ENCODE results near the gene SENP1. TPM values are rescaled to one million over a fixed set of nuclear protein-coding genes. Genes with fewer than 3 reads are reported as not detected.

The SENP1 gene
- total RNA-seq, 2 experiments from 2014 or later = 41.3 to 54.8 TPM

DNA sequence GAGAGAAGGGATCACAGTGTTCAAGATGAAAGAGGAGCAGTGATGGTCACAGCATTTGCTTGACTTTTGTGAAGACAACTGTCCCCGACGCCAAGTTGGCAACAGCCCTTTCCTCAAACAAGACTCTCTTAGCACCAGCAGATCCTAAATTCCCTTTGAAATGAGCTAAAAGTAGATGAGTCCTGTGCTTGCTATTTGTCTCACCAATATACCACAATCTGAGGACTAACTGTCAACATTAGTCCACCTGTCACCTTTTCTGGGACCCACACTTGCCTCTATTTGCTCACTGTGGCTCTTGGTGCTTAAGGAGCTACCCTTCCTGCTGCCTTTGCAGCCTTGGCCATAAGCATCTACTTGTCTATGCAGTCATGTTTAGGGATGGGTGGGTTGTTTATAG, 54.2 kb downstream of the SENP1 start:
- no peaks in the 10 kb centered on the region for H3K27me3 Mint-ChIP-seq
- H3K27ac Mint-ChIP-seq = no peak overlapping the region
- H3K4me3 Mint-ChIP-seq = no peak overlapping the region
- H3K9me3 Mint-ChIP-seq (ENCODE audit: low read depth) = no peaks in the 10 kb centered on the region
- peaks cover 6% of the 10 kb centered on the region for H3K4me1 Mint-ChIP-seq
- ATAC-seq (no peak), DNase-seq (no peak)
- CTCF ChIA-PET = interaction anchor here (0.7 to 1.4 kb wide), 4 partner anchors 10 to 138 kb away, joined by 3 to 5 read pairs (median 3); no protein-coding TSS in a partner anchor
- H3K36me3 Mint-ChIP-seq = peaks cover 28% of the 10 kb centered on the region

DNA sequence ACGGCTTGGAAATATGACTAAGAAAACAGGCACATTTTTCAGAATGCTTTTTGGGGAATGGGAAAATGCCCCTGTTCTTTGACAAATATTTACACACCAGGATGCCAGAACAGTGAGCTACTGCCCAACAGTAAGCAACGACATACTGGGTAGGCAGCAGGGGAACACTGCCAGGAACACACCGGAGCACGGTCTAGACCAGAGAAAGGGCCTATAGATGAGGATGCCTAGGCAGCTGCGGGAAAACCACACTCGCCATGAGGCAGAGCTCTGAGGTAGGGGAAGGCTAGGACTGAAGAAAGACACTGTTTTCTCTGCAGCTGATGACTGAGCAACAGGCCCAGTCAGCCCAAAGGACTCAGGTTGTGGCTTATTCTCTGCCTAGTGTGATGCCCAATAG, 55.7 kb downstream of the SENP1 start:
- ATAC-seq = no peak
- CTCF ChIA-PET = interaction anchor here (1.4 kb wide), 1 partner anchor 116 kb away, joined by 3 read pairs; no protein-coding TSS in a partner anchor

DNA sequence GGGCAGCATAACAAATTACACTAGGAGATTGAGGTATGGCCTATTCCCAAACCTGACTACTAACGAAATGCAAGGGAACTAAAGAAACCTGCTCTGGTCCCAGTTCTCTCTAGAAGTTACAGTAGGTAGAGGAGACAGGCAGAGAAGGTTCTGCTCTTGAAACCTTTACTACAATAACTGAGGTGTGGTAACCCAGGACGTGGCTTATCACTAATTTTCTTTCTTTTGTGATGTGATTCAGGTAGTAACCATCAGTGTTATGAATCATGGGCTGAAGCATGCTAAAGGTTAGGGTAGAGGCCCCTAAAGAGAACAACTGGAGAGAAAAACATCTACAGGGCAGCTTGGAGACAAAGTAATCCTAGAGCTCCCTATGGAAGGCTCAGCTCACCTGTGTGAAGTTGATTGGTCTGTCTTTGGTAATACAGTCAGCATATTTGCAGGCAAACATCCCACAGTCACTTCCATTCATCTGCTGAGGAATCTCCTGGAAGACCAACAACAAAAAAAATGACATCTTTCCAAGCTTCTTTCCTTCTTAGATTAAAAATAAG, 59.8 kb downstream of the SENP1 start:
- no peaks in the 10 kb centered on the region for H3K27me3 Mint-ChIP-seq
- no peaks in the 10 kb centered on the region for H3K9me3 Mint-ChIP-seq (ENCODE audit: low read depth)
- DNase-seq (no peak), ATAC-seq (no peak)
- CTCF ChIA-PET = interaction anchor here (1.3 kb wide), 1 partner anchor 119 kb away, joined by 3 read pairs; no protein-coding TSS in a partner anchor
- H3K27ac Mint-ChIP-seq = no peak overlapping the region
- H3K36me3 Mint-ChIP-seq = peaks cover 51% of the 10 kb centered on the region
- H3K4me3 Mint-ChIP-seq = no peak overlapping the region
- H3K4me1 Mint-ChIP-seq = no peaks in the 10 kb centered on the region

More for the DNA sequence above, 55.7 kb downstream of the SENP1 start:
- H3K4me1 Mint-ChIP-seq = peaks cover 6% of the 10 kb centered on the region
- DNase-seq = no peak
- H3K36me3 Mint-ChIP-seq = peaks cover 40% of the 10 kb centered on the region
- H3K27me3 Mint-ChIP-seq = no peaks in the 10 kb centered on the region
- no peak overlapping the region for H3K4me3 Mint-ChIP-seq
- no peaks in the 10 kb centered on the region for H3K9me3 Mint-ChIP-seq (ENCODE audit: low read depth)
- H3K27ac Mint-ChIP-seq = no peak overlapping the region

DNA sequence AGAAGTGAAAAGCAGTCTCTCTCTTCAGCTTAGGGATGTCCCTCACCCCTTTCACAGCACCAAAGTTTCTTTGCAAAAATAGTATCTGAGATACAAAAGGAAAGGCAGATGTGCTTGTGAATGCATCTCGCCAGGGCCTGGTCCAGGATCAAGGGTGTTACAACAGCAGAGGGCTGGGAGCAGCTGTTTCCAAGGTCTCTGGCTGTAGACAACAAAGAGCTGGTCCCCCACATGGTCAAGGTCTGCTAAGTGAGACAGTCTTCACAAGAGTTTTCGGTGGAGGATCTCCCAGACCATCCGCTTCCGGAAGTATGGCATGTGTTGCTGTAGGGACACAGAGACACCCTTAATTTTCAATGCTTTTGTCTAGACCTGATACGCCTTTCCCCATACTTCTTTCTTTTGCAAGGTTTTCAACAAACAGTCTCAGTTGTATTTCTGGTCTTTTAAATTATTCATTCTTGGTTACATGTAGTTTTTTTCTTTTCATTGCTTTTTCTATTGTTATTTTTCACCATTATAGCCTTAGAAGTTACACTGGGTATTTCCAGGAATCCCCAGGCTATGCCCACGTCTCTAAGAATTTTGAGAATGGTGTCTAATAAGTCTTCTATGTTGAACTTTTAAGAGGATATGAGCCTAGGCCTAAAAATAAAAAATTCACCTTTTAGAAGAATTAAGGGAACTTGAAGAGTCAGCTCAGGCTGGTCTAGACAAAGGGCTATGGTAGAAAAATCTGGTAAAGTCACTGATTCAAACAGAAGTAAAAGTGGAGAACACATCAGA, 60.6 kb downstream of the SENP1 start:
- no peak for DNase-seq
- H3K4me3 Mint-ChIP-seq = no peak overlapping the region
- H3K27me3 Mint-ChIP-seq = no peaks in the 10 kb centered on the region
- no peak overlapping the region for H3K27ac Mint-ChIP-seq
- CTCF ChIA-PET = no interaction called here
- no peaks in the 10 kb centered on the region for H3K9me3 Mint-ChIP-seq (ENCODE audit: low read depth)
- peaks cover 51% of the 10 kb centered on the region for H3K36me3 Mint-ChIP-seq
- ATAC-seq = no peak
- no peaks in the 10 kb centered on the region for H3K4me1 Mint-ChIP-seq

DNA sequence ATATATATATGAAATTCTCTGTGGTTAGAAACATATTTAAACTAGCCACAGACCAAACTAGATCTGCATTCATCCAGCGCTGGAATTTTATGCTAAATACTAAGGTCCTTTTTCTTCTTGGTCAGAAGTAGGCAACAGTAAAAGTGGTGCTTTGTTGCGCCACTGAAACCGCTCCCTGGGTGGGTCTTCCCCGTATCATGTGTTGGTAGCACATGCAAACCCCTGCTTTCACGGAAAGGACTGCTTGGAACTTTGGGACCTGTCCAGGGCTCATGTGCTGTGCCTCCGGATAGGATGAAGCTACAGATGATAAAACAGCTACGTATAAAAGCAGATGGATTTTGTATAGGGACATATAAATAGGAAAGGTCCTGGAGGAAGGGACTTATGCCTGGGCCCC, 61.5 kb downstream of the SENP1 start:
- DNase-seq = no peak
- H3K4me3 Mint-ChIP-seq = no peak overlapping the region
- no peaks in the 10 kb centered on the region for H3K27me3 Mint-ChIP-seq
- CTCF ChIA-PET = interaction anchor here (1.1 to 1.5 kb wide), 2 partner anchors 9 kb away, joined by 3 read pairs; no protein-coding TSS in a partner anchor
- H3K9me3 Mint-ChIP-seq (ENCODE audit: low read depth) = no peaks in the 10 kb centered on the region
- H3K4me1 Mint-ChIP-seq = no peaks in the 10 kb centered on the region
- H3K36me3 Mint-ChIP-seq = peaks cover 46% of the 10 kb centered on the region
- no peak for ATAC-seq
- no peak overlapping the region for H3K27ac Mint-ChIP-seq

DNA sequence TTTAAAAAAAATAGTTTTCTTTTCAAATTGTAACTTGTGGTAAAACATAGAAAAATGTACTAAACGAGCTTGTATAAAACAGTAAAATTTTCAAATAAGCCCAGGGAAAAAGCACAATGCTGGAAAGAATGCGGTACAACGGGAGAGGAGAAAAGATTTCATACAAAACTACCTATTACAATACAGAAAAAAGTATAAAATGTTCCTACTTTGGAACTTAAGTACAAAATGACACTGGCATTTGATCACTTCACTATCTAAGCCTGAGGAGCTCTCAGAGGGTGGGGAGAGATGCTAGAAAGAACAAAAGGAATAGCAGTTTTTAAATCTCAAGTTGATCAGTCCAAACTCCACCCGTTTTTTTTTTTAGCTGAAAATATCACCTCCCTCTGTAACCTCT, 62.1 kb downstream of the SENP1 start:
- CTCF ChIA-PET = interaction anchor here (0.7 to 1.5 kb wide), 3 partner anchors 9 to 26 kb away, joined by 3 read pairs; no protein-coding TSS in a partner anchor
- Mint-ChIP-seq H3K36me3 (peaks cover 45% of the 10 kb centered on the region), H3K4me1 (no peaks in the 10 kb centered on the region), H3K9me3 (ENCODE audit: low read depth) (no peaks in the 10 kb centered on the region), H3K27ac (no peak overlapping the region), H3K27me3 (no peaks in the 10 kb centered on the region), H3K4me3 (no peak overlapping the region)
- no peak for ATAC-seq
- no peak for DNase-seq

DNA sequence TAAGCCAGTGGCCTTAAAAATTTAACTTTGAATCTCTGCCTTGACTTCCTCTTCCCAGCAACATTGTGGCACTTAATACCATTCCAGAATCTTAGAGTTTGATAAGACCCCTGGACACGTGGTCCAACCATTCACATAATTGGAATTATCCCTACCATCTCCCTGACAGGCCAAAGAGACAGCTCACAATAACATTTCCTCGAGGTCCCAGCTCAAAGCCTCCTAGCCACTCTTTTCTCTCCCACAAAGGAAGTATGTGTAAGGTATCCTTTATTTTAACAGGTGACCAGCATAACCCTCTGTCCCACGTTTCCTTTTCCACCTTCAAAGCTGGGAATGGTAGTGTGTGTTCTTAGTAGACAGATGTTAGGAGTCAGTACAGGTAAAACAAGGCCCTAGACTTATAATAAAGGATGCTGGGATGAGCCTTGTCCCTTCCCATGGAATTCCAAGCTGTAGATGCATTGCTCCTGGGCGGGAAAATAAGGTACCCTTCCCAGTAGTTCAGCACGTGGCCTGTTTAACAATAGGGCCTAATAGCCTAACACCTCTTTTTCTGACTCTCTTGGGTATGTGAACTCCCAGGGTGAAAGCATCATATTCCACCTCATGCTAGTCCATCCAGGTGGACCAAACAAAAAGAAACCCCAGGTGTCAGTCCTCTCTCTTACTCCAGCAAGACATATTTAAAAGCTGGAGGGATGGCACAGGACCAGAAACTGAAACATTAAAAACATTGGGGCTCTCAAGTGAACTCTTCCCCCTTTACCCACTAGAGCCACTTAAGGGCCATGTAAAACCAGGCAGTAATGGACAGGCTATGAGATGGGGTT, 64.1 kb downstream of the SENP1 start:
- no peak for ATAC-seq
- H3K27ac Mint-ChIP-seq = no peak overlapping the region
- H3K27me3 Mint-ChIP-seq = no peaks in the 10 kb centered on the region
- no peak for DNase-seq
- H3K36me3 Mint-ChIP-seq = peaks cover 32% of the 10 kb centered on the region
- CTCF ChIA-PET = interaction anchor here (1.6 kb wide), 1 partner anchor 10 kb away, joined by 5 read pairs; no protein-coding TSS in a partner anchor
- no peaks in the 10 kb centered on the region for H3K9me3 Mint-ChIP-seq (ENCODE audit: low read depth)
- no peaks in the 10 kb centered on the region for H3K4me1 Mint-ChIP-seq
- no peak overlapping the region for H3K4me3 Mint-ChIP-seq

DNA sequence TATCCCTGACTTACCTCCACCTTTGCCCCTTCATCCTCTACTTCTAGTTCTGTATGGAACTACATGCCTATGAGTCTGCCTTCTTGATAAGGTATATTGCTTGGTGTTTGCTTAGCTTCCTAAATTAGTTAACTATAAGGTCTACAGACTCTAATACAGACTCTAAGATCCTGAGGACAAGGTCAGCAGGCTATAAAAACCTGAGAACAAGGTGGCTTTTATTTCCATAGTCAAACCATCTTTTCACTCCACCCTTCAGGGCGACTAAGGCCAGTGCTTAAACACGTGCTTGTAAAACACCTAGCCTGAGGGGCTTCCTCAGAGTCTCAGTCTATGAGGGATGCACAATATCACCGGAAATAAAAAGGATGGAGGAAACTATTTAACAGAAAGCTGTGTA, 65.5 kb downstream of the SENP1 start:
- CTCF ChIA-PET = interaction anchor here (0.6 to 1.6 kb wide), 2 partner anchors 11 to 91 kb away, joined by 3 to 5 read pairs; no protein-coding TSS in a partner anchor
- H3K27me3 Mint-ChIP-seq = no peaks in the 10 kb centered on the region
- no peak for ATAC-seq
- no peaks in the 10 kb centered on the region for H3K4me1 Mint-ChIP-seq
- H3K4me3 Mint-ChIP-seq = no peak overlapping the region
- no peak for DNase-seq
- no peaks in the 10 kb centered on the region for H3K9me3 Mint-ChIP-seq (ENCODE audit: low read depth)
- peaks cover 20% of the 10 kb centered on the region for H3K36me3 Mint-ChIP-seq
- H3K27ac Mint-ChIP-seq = no peak overlapping the region

DNA sequence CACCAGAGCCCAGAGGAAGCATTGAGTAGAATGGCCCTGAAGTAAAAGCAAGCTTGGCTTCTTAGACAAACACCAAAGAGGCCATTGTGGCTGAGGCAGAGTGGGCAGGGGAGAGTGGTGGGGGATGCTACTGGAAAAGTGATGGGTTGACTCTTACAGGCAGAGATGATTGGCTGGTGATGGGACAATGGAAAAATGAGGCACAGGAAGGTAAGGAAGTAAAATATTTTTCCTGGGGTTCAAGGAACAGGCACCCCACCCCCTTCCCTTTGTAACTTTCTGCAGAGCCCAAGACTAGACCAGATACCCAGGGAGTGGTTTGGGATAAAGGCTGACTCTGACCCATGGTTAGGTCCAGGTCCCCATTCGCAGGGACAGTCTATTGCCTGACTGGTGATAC, 66.7 kb downstream of the SENP1 start:
- Mint-ChIP-seq H3K4me3 (no peak overlapping the region), H3K27me3 (no peaks in the 10 kb centered on the region), H3K27ac (no peak overlapping the region), H3K9me3 (ENCODE audit: low read depth) (no peaks in the 10 kb centered on the region), H3K36me3 (peaks cover 12% of the 10 kb centered on the region), H3K4me1 (no peaks in the 10 kb centered on the region)
- ATAC-seq (no peak), DNase-seq (no peak)
- CTCF ChIA-PET = no interaction called here

DNA sequence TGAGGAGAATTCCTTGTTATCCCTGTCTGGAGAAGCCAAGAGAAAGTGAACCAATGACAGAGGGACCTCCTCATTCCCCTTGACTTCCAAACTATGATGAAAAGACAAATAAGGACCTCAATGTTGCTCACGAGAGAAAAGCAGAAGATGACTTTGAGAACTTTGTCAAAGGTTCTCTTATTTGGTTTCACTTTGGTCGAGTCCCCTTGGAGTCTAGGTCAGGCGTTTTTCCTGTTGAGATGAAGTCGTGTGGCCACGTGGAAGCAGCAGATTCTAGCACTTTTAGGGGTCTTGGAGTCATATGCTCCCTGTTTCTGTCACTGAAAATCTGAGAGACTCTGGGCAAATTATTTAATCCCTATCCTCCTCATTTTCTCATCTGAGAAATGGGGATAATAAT, 67.8 kb downstream of the SENP1 start:
- no peak overlapping the region for H3K27ac Mint-ChIP-seq
- no peaks in the 10 kb centered on the region for H3K27me3 Mint-ChIP-seq
- H3K9me3 Mint-ChIP-seq (ENCODE audit: low read depth) = no peaks in the 10 kb centered on the region
- CTCF ChIA-PET = no interaction called here
- ATAC-seq = no peak
- no peaks in the 10 kb centered on the region for H3K4me1 Mint-ChIP-seq
- no peak for DNase-seq
- no peak overlapping the region for H3K4me3 Mint-ChIP-seq
- H3K36me3 Mint-ChIP-seq = peaks cover 1% of the 10 kb centered on the region

DNA sequence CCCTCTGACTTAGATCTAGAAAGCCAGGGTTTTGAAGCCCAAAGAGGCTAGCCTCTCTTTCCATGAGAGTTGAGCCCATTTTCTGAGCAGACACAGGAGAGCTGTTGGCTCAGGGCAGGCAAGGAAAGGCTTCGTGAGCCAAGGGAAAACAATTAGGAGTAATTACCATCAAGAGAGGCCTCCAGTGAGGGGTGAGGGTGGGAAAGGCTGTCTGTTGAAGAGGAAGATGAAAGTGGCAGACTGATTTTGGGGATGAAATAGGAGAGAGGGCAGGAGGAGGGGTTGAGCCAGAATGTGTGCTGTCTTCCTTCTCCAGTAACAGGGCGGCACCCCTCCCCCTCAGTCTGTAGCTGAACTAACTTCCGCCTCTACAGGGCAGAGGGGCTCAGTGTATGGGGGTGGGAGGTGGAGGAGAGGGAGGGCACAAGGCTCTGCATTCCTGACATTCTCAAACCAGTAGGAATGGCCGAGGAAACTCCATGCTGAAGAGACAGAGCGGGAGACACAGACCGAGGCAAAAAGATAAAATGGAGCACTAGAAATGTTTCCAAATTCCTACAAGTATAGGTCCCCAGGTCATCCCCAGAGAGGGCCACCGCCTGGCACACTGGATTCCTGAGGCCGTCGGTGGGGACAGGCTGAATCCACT, 68.5 kb downstream of the SENP1 start:
- Mint-ChIP-seq H3K4me1 (no peaks in the 10 kb centered on the region), H3K36me3 (no peaks in the 10 kb centered on the region), H3K4me3 (no peak overlapping the region), H3K27me3 (no peaks in the 10 kb centered on the region), H3K9me3 (ENCODE audit: low read depth) (no peaks in the 10 kb centered on the region), H3K27ac (no peak overlapping the region)
- CTCF ChIA-PET = no interaction called here
- ATAC-seq (no peak), DNase-seq (no peak)

DNA sequence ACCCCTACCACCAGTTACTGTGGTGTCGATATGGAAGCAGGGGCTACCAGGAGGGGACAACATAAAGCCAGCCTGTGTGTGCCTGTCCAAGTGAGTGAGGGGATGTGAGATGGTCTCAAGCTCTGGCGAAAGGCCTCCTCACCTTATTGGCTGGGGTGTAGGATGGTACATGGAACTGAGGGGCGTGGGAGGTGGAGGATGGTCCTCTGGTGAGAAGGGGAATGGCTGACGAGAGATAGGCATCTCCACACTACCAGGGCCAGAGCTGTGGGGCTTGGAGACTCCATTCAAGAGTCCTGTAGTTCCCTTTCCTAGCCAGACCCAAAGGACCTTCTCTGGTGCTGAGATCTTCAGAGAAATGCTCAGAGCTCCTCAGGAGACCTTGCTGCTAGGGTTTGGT, 69.1 kb downstream of the SENP1 start:
- ATAC-seq (no peak), DNase-seq (no peak)
- peaks cover 1% of the 10 kb centered on the region for H3K27me3 Mint-ChIP-seq
- H3K9me3 Mint-ChIP-seq (ENCODE audit: low read depth) = no peaks in the 10 kb centered on the region
- no peak overlapping the region for H3K27ac Mint-ChIP-seq
- no peaks in the 10 kb centered on the region for H3K4me1 Mint-ChIP-seq
- no peak overlapping the region for H3K4me3 Mint-ChIP-seq
- CTCF ChIA-PET = no interaction called here
- H3K36me3 Mint-ChIP-seq = no peaks in the 10 kb centered on the region
